ENCODE data around the gene CST7. TPM values are rescaled to one million over a fixed set of nuclear protein-coding genes. Genes with fewer than 3 reads are reported as not detected.

Gene CST7
- total and polyA plus RNA-seq, 2 experiments from 2014 or later = not detected

DNA sequence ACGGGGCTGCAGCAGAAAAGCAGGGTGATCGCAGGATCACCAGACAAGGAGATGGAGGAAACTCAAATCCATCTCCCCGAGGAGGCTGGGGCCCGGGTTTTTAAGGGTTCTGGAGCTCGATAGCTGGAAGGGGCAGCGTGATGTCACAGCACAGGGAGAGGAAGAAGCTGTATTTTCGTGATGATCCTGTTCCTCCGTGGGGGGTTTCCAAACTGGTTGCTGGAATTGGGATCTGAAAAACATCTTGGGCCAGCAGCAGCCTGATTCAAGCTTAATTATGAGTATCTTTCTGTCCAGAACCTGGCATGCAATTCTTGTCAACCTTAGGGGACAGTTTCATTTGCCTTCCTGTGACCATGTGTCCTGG is 4.1 kb downstream of the CST7 start (continued):
- no peak for TF ChIP-seq ZNF462 (CRISPR knock-in tag; IDR thresholded peaks at IDR 0.05)
- no peak for TF ChIP-seq STAT1 (IDR thresholded peaks at IDR 0.05; ENCODE audit: unreplicated experiment)

DNA sequence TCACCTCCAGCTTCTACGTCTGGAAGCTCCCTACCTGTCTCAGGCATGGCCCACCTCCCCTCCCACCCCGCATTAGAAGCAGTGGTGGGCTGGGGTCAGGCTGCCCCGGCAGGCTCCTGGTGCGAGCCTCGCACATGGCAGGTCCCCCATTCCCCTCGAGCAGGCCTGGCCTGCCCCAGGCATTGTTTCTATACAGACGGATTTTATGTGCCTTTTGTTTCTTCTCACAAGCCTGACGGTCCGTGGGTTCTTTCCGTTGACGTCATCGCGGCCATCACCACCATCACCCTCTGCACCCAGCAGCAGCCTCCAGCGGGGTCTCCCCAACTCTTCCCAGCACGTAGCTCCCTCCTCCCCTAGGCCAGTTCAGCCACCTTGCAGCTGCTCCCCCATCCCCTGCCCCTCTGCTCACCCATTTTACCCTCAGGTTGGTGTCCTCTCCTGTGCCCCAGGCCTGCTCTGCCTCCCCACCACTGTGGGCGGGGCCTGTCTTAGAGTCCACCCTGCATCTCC is 4.6 kb downstream of the CST7 start:
- ATAC-seq (peak; percentile 16; the same call in 2 of the 3 replicates), DNase-seq (ENCODE audit: low spot score) (no peak)
- H2AFZ ChIP-seq = no peak overlapping the region
- no peaks in the 10 kb centered on the region for H3K4me1 ChIP-seq (ENCODE audit: insufficient read depth)
- peaks cover 8% of the 10 kb centered on the region for H3K27me3 Mint-ChIP-seq (ENCODE audit: insufficient read depth, low read depth, poor library complexity)
- H3K27ac Mint-ChIP-seq = no peak overlapping the region
- H3K36me3 ChIP-seq (ENCODE audit: insufficient read depth) = no peaks in the 10 kb centered on the region
- H3F3A ChIP-seq (replicated peaks; ENCODE audit: low read depth) = no peaks in the 10 kb centered on the region
- H3K4me1 Mint-ChIP-seq = peaks cover 9% of the 10 kb centered on the region; the same call in 2 of the 3 replicates
- H3K4me3 ChIP-seq = no peak overlapping the region
- no peak overlapping the region for H3K4me2 ChIP-seq
- H3K9me2 ChIP-seq (ENCODE audit: insufficient read depth) = no peaks in the 10 kb centered on the region
- H3K4me3 Mint-ChIP-seq = no peak overlapping the region
- H3K36me3 Mint-ChIP-seq (ENCODE audit: low read depth) = peaks cover 3% of the 10 kb centered on the region; the same call in 1 of the 3 replicates
- no peak overlapping the region for H3K27ac ChIP-seq (ENCODE audit: low read depth)
- no peaks in the 10 kb centered on the region for H3K79me2 ChIP-seq (replicated peaks; ENCODE audit: insufficient read depth)
- H3K27me3 ChIP-seq (ENCODE audit: insufficient read depth) = no peaks in the 10 kb centered on the region
- H4K20me1 ChIP-seq (replicated peaks; ENCODE audit: insufficient read depth) = no peaks in the 10 kb centered on the region
- H3K9me3 Mint-ChIP-seq = no peaks in the 10 kb centered on the region; the same call in 2 of the 3 replicates
- no peak for TF ChIP-seq CREB1 (CRISPR knock-in tag; IDR thresholded peaks at IDR 0.05; ENCODE audit: low read depth)
- TF ChIP-seq JUNB (IDR thresholded peaks at IDR 0.05; ENCODE audit: unreplicated experiment) = no peak
- TF ChIP-seq EZH2phosphoT487 (IDR thresholded peaks at IDR 0.05; ENCODE audit: unreplicated experiment) = no peak
- TF ChIP-seq, protein P1, sequence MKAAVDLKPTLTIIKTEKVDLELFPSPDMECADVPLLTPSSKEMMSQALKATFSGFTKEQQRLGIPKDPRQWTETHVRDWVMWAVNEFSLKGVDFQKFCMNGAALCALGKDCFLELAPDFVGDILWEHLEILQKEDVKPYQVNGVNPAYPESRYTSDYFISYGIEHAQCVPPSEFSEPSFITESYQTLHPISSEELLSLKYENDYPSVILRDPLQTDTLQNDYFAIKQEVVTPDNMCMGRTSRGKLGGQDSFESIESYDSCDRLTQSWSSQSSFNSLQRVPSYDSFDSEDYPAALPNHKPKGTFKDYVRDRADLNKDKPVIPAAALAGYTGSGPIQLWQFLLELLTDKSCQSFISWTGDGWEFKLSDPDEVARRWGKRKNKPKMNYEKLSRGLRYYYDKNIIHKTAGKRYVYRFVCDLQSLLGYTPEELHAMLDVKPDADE (IDR thresholded peaks at IDR 0.05) = no peak
- no peak for TF ChIP-seq EZH2 (IDR thresholded peaks at IDR 0.05; ENCODE audit: low read depth, unreplicated experiment)
- TF ChIP-seq STAT1 (IDR thresholded peaks at IDR 0.05; ENCODE audit: unreplicated experiment) = no peak
- TF ChIP-seq ZNF331 (CRISPR knock-in tag; IDR thresholded peaks at IDR 0.05; ENCODE audit: low read depth) = no peak
- no peak for TF ChIP-seq ZNF462 (CRISPR knock-in tag; IDR thresholded peaks at IDR 0.05)
- TF ChIP-seq ZNF114 (CRISPR knock-in tag; IDR thresholded peaks at IDR 0.05) = no peak
